AG09309 (cell line): ENCODE results near the gene PARPBP.
A peak's percentile ranks its signal among the peaks of the same experiment; 100 is the strongest.
"Not testable (repeated sequence)": the region's sequence is repeated elsewhere in the genome, so short reads cannot be mapped to it uniquely, and the experiment has no call there.

ENCODE experiments used
- DNase-seq: peaks from one replicate; pipeline ENCODE4 v3.0.0-alpha.2; 2010; ENCODE audit warnings: low read depth
- H3K4me3 ChIP-seq: 2 replicates; pipeline ENCODE4 v1.5.1; 2011; ENCODE audit warnings: mild to moderate bottlenecking, low read depth, low read length, moderate library complexity; ENCODE audit not compliant: control insufficient read depth
- TF ChIP-seq, protein P1 (sequence below): IDR thresholded peaks from 2 replicates; pipeline ENCODE4 v1.5.1; 2011; ENCODE audit warnings: mild to moderate bottlenecking, low read depth, low read length, inconsistent platforms; ENCODE audit not compliant: insufficient read depth, control insufficient read depth; ENCODE audit errors: missing control alignments

Gene PARPBP

DNA sequence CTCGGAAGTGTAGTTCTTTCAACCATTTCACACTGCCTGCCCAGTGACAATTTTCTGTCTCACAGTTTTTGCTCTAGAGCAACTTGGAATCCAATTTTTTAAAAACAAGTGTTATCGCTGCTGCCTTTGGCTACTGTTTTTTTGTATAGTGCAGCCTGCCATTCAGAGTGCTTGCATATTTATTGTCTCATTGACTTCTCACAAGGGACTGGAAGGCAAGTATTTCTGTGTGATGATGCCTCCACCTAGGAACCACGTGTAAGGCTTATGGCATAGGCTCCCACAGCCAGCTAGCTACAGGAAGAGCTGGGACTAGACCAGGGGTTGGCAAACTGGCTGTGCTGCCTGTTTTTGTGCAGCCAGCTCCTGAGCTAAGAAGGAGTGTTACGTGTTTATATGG lies 903 bp downstream of the PARPBP start:
- peak overlapping the region; percentile 7 for H3K4me3 ChIP-seq
- TF ChIP-seq, protein P1, sequence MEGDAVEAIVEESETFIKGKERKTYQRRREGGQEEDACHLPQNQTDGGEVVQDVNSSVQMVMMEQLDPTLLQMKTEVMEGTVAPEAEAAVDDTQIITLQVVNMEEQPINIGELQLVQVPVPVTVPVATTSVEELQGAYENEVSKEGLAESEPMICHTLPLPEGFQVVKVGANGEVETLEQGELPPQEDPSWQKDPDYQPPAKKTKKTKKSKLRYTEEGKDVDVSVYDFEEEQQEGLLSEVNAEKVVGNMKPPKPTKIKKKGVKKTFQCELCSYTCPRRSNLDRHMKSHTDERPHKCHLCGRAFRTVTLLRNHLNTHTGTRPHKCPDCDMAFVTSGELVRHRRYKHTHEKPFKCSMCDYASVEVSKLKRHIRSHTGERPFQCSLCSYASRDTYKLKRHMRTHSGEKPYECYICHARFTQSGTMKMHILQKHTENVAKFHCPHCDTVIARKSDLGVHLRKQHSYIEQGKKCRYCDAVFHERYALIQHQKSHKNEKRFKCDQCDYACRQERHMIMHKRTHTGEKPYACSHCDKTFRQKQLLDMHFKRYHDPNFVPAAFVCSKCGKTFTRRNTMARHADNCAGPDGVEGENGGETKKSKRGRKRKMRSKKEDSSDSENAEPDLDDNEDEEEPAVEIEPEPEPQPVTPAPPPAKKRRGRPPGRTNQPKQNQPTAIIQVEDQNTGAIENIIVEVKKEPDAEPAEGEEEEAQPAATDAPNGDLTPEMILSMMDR = no peak
- DNase-seq = no peak

DNA sequence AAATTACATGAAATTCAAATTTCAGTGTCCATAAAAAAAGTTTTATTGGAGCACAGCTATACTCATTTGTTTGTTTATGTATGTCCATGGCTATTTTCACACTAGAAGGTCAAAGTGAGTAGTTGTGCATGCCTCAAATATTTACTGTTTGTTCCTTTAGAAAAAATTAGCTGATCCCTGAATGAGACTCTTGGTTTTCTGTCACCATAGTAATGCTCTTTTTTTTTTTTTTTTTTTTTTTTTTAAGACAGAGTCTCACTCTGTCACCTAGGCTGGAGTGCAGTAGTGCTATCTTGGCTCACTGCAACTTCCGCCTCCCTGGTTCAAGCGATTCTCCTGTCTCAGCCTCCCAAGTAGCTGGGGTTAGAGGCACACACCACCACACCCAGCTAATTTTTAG lies 1.3 kb downstream of the PARPBP start:
- not testable (repeated sequence) for DNase-seq, H3K4me3 ChIP-seq

DNA sequence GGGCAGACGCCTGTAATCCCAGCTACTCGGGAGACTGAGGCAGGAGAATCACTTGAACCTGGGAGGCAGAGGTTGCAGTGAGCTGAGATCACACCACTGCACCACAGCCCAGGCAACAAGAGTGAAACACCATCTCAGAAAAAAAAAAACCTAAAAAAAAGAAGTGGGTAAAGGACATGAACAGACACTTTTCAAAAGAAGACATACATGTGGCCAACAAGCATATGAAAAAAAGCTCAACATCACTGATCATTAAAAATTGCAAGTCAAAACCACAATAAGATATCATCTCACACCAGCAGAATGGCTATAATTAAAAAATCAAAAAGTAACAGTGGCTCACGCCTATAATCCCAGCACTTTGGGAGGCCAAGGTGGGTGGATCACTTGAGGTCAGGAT lies 10.7 kb downstream of the PARPBP start:
- H3K4me3 ChIP-seq, DNase-seq: not testable (repeated sequence)

GRCh38 chr12:102131442-102131841 lies 11.5 kb downstream of the PARPBP start:
- not testable (repeated sequence) for DNase-seq, H3K4me3 ChIP-seq

- not testable (repeated sequence) for H3K4me3 ChIP-seq, DNase-seq
These were observed 17.6 kb downstream of the PARPBP start for GRCh38 chr12:102137619-102138018.

- not testable (repeated sequence) for DNase-seq, H3K4me3 ChIP-seq
These were observed 22.9 kb downstream of the PARPBP start for GRCh38 chr12:102142866-102143373.

DNA sequence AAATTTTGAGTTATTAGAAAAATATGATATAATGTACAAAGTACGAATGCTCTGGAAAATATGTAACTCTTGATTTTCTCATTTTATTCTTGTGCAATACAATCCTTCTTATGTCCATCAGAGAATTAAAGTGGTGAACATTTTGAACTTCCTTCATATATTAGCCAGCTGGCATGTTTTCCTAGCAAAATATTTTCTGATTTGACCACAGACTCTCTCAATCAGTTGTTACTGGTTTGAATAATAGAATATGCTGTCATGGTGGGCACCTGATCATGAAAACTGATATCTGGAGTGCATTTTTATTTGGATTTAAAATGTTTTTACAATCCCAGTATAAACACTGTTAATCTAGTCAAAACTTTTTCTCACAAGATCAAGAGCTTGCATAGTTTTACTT lies 24.2 kb downstream of the PARPBP start:
- no peak for DNase-seq
- no peak overlapping the region for H3K4me3 ChIP-seq
- TF ChIP-seq, protein P1 = no peak

DNA sequence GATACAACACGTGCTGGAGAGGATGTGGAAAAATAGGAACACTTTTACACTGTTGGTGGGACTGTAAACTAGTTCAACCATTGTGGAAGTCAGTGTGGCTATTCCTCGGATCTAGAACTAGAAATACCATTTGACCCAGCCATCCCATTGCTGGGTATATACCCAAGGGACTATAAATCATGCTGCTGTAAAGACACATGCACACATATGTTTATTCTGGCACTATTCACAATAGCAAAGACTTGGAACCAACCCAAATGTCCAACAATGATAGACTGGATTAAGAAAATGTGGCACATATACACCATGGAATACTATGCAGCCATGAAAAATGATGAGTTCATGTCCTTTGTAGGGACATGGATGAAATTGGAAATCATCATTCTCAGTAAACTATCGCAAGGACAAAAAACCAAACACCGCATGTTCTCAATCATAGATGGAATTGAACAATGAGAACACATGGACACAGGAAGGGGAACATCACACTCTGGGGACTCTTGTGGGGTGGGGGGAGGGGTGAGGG lies 27.1 kb downstream of the PARPBP start:
- not testable (repeated sequence) for DNase-seq, H3K4me3 ChIP-seq

DNA sequence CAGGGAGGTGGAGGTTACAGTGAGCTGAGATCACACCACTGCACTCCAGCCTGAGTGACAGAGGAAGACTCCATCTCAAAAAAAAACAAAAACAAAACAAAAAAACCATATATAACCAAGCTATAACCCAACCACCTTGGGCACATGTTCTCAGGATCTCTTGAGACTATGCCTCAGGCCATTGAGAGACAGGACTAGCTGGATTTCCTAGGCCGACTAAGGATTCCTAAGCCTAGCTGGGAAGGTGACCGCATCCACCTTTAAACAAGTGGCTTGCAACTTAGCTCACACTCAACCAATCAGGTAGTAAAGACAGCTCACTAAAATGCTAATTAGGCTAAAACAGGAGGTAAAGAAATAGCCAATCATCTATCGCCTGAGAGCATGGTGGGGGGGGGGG lies 35.2 kb downstream of the PARPBP start:
- not testable (repeated sequence) for DNase-seq, H3K4me3 ChIP-seq

GRCh38 chr12:102163383-102163782 lies 43.4 kb downstream of the PARPBP start:
- TF ChIP-seq, protein P1 = no peak
- no peak overlapping the region for H3K4me3 ChIP-seq
- DNase-seq = no peak
